ENCODE results near the gene SSC5D. TPM values are rescaled to one million over a fixed set of nuclear protein-coding genes. Genes with fewer than 3 reads are reported as not detected.

The SSC5D gene
- total and polyA plus RNA-seq, 9 of the 15 experiments (the other 6 are each of a cell fraction or from before 2014, with no cell fraction given): 0.04 to 0.71 (median 0.14) TPM; not detected in 2

GRCh38 chr19:55466241-55466614 lies 22.0 kb upstream of the SSC5D start (continued):
- TF ChIP-seq ZNF75A (CRISPR knock-in tag; IDR thresholded peaks at IDR 0.05) (no peak), ZNF263 (CRISPR knock-in tag; IDR thresholded peaks at IDR 0.05; ENCODE audit: borderline replicate concordance) (no peak), ELF2 (CRISPR knock-in tag; IDR thresholded peaks at IDR 0.05) (no peak), TAL1 (IDR thresholded peaks at IDR 0.05) (no peak), CBX3 (IDR thresholded peaks at IDR 0.05; ENCODE audit: borderline replicate concordance in 1 of 2, low read length in 2 of 2) (no peak), CHD7 (IDR thresholded peaks at IDR 0.05; ENCODE audit: low read depth, low read length) (no peak), ZNF121 (CRISPR knock-in tag; conservative IDR thresholded peaks at IDR 0.05) (peak; percentile 95), ZNF584 (CRISPR knock-in tag; IDR thresholded peaks at IDR 0.05; ENCODE audit: low read depth) (0 out of 2 replicates have a peak, but pooled peaks have one; percentile 13), MBD2 (IDR thresholded peaks at IDR 0.05; ENCODE audit: borderline replicate concordance, low read depth) (no peak)
- TF ChIP-seq, protein P1, sequence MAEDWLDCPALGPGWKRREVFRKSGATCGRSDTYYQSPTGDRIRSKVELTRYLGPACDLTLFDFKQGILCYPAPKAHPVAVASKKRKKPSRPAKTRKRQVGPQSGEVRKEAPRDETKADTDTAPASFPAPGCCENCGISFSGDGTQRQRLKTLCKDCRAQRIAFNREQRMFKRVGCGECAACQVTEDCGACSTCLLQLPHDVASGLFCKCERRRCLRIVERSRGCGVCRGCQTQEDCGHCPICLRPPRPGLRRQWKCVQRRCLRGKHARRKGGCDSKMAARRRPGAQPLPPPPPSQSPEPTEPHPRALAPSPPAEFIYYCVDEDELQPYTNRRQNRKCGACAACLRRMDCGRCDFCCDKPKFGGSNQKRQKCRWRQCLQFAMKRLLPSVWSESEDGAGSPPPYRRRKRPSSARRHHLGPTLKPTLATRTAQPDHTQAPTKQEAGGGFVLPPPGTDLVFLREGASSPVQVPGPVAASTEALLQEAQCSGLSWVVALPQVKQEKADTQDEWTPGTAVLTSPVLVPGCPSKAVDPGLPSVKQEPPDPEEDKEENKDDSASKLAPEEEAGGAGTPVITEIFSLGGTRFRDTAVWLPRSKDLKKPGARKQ (CRISPR knock-in tag; IDR thresholded peaks at IDR 0.05): no peak
